Coronary artery (tissue), 2 donors: ENCODE results near the gene PLB1.

Experiments used
- DNase-seq: peaks from one replicate; pipeline ENCODE4 v3.0.0-alpha.2; 2017; ENCODE audit warnings: low spot score
- H3K27ac ChIP-seq, 2 donors: fragments of 200-600 bp; sonication (generic); one replicate each; pipeline ENCODE4 v1.5.1; 2016 to 2019
- H3K4me3 ChIP-seq: fragments of 200-600 bp; sonication (generic); 2 replicates; pipeline ENCODE4 v1.5.1; 2016; ENCODE audit warnings: mild to moderate bottlenecking, moderate library complexity
- CTCF ChIP-seq: fragments of 200-600 bp; sonication (generic); IDR thresholded peaks from one replicate; pipeline ENCODE4 v1.5.1; 2019; ENCODE audit warnings: antibody characterized with exemption

Gene PLB1

GRCh38 chr2:28656937-28657615, 161.2 kb downstream of the PLB1 start:
- H3K4me3 ChIP-seq = no peak overlapping the region
- TF ChIP-seq CTCF = no peak
- DNase-seq = no peak
- no peak overlapping the region for H3K27ac ChIP-seq

GRCh38 chr2:28658369-28658768, 162.5 kb downstream of the PLB1 start:
- no peak for DNase-seq
- H3K27ac ChIP-seq = peak overlapping the region in 1 of 2 donors; percentile 18
- TF ChIP-seq CTCF = no peak
- no peak overlapping the region for H3K4me3 ChIP-seq

- TF ChIP-seq CTCF = no peak
- no peak for DNase-seq
- Histone ChIP-seq H3K27ac (peak overlapping the region in 1 of 2 donors; percentile 69), H3K4me3 (no peak overlapping the region)
Measured at GRCh38 chr2:28659127-28659526, 163.3 kb downstream of the PLB1 start.

GRCh38 chr2:28661589-28662001, 165.7 kb downstream of the PLB1 start:
- no peak for TF ChIP-seq CTCF
- DNase-seq = peak; percentile 87
- no peak overlapping the region for H3K4me3 ChIP-seq
- H3K27ac ChIP-seq = peak overlapping the region; percentile 79 to 93

GRCh38 chr2:28662044-28662443, 166.2 kb downstream of the PLB1 start:
- TF ChIP-seq CTCF = no peak
- no peak for DNase-seq
- peak overlapping the region; percentile 79 to 93 for H3K27ac ChIP-seq
- no peak overlapping the region for H3K4me3 ChIP-seq

GRCh38 chr2:28662468-28663181, 166.8 kb downstream of the PLB1 start:
- Histone ChIP-seq H3K4me3 (peak overlapping the region; percentile 45), H3K27ac (peak overlapping the region; percentile 79 to 93)
- DNase-seq = peak; percentile 91
- TF ChIP-seq CTCF = no peak

GRCh38 chr2:28663359-28663758, 167.5 kb downstream of the PLB1 start:
- DNase-seq = no peak
- Histone ChIP-seq H3K27ac (peak overlapping the region; percentile 79 to 93), H3K4me3 (peak overlapping the region; percentile 49)
- TF ChIP-seq CTCF = peak; percentile 14
